ENCODE data around the gene RIMS4.

The RIMS4 gene

DNA sequence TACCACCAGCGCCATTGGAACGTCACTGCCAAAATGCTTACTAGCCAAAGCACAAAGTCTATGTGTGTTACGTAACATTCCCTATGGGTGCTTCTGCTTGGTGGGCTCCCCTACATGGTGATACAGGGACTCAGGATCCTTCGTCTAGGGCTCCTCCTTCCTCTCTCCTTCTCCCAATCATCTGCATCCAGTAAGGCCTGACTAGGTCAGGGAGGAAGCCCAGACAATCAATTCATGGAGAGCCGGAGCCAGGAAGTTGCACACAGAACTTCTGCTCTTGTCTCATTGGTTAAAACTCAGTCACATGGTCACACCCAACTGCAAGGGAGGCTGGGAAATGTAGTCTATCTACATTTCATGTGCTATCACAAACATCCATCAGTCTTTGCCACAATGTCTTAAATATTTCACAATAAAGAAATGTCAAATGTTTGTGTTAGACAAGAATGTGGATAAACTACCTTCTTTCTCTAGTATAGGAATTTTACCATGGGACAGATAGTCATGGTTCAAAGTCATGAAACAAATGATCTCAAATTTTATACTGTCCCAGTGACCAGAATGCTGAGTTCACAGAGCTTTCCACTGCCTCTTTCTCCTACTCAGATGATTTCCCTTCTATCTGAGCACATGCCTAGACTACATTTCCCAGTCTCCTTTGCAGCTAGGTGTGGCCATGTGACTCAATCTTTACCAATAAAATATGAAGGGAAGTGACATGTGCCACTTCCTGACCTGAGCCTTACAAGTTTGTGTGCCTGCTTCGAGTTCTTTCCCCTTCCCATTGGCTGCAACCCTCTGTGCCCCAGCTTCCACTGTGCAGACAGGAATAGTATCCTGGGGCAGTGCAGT, 74.0 kb downstream of the RIMS4 start:
- no peak for TF ChIP-seq CTCF (IDR thresholded peaks at IDR 0.05; ENCODE audit: control extremely low read depth, extremely low read depth, low read depth, missing control alignments)
- CTCF ChIA-PET = interaction anchor here (0.9 to 8.5 kb wide), 3 partner anchors 10 to 53 kb away, joined by 3 to 63 read pairs (median 4); partner anchors contain the start of gene KCNK15
- DNase-seq (ENCODE audit: extremely low spot score) = no peak
- POLR2A ChIA-PET = no interaction called here

DNA sequence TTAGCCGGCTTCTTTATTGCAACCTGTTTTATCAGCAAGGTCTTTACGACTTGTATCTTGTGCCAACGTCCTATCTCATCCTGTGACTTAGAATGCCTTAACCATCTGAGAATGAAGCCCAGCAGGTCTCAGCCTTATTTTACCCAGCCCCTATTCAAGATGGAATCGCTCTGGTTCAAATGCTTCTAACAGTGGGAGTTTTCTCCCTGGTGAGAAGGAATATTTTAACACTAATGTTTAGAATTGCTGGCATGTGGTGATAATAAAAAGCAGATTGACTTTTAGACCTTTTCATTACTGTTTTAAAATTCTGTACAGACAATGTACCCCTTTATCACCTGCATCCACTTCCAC, 74.6 kb downstream of the RIMS4 start:
- POLR2A ChIA-PET = no interaction called here
- DNase-seq (ENCODE audit: extremely low spot score) = no peak
- no peak for TF ChIP-seq CTCF (IDR thresholded peaks at IDR 0.05; ENCODE audit: control extremely low read depth, extremely low read depth, low read depth, missing control alignments)
- CTCF ChIA-PET = interaction anchor here (1.0 to 13.0 kb wide), 3 partner anchors 12 to 52 kb away, joined by 3 to 178 read pairs (median 13); no protein-coding TSS in a partner anchor

- ChIA-PET CTCF (interaction anchor here (0.9 to 13.0 kb wide), 5 partner anchors 11 to 362 kb away, joined by 3 to 178 read pairs (median 3); no protein-coding TSS in a partner anchor), POLR2A (no interaction called here)
- no peak for DNase-seq (ENCODE audit: extremely low spot score)
- no peak for TF ChIP-seq CTCF (IDR thresholded peaks at IDR 0.05; ENCODE audit: control extremely low read depth, extremely low read depth, low read depth, missing control alignments)
These were observed 75.4 kb downstream of the RIMS4 start for GRCh38 chr20:44734938-44735337.

DNA sequence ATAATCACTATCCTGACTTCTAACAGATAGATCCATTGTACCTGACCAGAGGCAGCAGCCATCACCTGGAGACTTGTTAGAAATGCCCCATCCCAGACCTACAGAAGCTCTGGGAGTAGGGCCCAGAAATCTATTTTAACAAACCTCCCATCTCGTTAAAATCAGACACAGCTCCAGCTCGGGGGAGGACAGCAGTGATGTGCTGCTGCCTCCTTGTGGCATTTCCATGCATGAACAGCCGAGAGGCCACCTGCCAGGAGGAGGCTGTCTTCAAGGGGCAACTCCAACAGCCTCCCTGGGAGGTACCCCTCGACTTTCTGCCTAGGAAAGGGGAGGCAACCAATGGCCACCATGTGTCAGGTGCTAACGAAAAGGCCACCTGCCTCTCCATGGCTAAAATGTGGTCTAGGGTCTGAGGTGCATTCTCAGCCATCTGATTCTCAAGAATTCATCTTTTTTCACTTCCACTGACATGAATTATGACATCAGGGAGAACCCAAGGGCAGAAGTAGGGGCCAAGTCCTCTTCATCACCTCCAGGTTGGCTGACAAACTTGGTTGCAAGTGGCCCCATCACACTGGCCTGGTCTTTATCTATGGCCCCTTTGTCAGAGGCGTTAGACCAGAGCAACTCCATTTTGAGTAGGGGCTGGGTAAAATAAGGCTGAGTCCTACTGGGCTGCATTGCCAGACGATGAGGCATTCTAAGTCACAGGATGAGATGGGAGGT, 76.8 kb downstream of the RIMS4 start:
- DNase-seq (ENCODE audit: extremely low spot score) = peak; percentile 74
- ChIA-PET CTCF (interaction anchor here (0.9 to 13.0 kb wide), 15 partner anchors 10 to 349 kb away, joined by 3 to 178 read pairs (median 4); partner anchors contain the start of gene KCNK15), POLR2A (no interaction called here)
- peak; percentile 88 for TF ChIP-seq CTCF (IDR thresholded peaks at IDR 0.05; ENCODE audit: control extremely low read depth, extremely low read depth, low read depth, missing control alignments)

DNA sequence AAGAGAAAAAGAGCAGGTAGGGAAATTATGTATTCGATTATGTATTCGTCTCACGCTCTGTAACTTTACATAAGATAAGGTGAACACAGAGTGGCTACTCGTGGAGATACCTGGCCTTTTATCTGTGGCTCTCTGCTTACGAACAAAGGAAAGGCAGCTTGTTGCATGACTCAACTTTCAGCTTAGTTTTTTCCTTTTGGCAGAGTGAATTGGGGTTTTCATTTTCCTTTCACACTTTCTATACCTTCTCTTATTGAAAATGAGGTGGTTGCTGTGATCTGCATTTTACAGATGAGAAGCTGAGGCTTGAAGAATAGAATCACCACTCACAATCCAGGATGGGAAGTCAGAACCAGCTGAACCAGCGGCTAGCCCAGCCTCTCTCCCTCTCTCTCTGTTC, 78.0 kb downstream of the RIMS4 start:
- TF ChIP-seq CTCF (IDR thresholded peaks at IDR 0.05; ENCODE audit: control extremely low read depth, extremely low read depth, low read depth, missing control alignments) = no peak
- no peak for DNase-seq (ENCODE audit: extremely low spot score)
- POLR2A ChIA-PET = no interaction called here
- CTCF ChIA-PET = interaction anchor here (1.1 to 13.0 kb wide), 11 partner anchors 9 to 348 kb away, joined by 3 to 178 read pairs (median 8); partner anchors contain the start of gene KCNK15

DNA sequence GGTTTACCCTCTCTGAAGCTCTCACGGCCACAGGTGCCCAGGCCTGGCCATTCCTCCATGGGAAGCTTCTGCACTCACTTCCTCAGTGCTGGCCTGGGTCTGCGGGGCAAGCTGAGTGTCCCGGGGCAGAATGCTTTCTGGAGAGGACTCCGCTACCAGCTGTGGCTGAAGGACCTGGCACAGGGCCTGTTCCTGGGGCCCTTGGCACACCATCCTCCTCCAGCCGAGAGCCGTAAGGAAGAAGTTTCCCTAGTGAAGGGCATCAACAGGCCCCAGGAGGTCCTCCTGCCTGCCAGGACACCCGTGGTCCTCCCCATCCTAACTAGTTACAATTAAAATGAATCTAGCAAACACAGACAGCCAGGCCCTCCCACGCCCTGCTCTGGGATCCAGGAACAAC, 78.7 kb downstream of the RIMS4 start:
- no peak for DNase-seq (ENCODE audit: extremely low spot score)
- CTCF ChIA-PET = interaction anchor here (1.5 to 13.0 kb wide), 8 partner anchors 8 to 343 kb away, joined by 4 to 178 read pairs (median 9); no protein-coding TSS in a partner anchor
- POLR2A ChIA-PET = no interaction called here
- TF ChIP-seq CTCF (IDR thresholded peaks at IDR 0.05; ENCODE audit: control extremely low read depth, extremely low read depth, low read depth, missing control alignments) = no peak

Data from GM10248 (cell line).